CD14-positive monocyte (primary cell): ENCODE measurements around the gene MYL2. TPM values are rescaled to one million over a fixed set of nuclear protein-coding genes. Genes with fewer than 3 reads are reported as not detected.

Source experiments
- DNase-seq, 3 donors: peaks; one replicate each; pipeline ENCODE4 v3.0.0-alpha.2; 2011 to 2022
- H2AFZ ChIP-seq: 2 replicates; pipeline ENCODE4 v1.6.0; 2012; ENCODE audit warnings: mild to moderate bottlenecking, low read depth, low read length, inconsistent platforms; ENCODE audit not compliant: insufficient read depth, poor library complexity, severe bottlenecking
- H3K27ac ChIP-seq, 2 donors: 1 replicate in 1 of 2; 2 replicates in 1 of 2; pipeline ENCODE4 v1.5.1; 2012 to 2013; ENCODE audit warnings: low read length in 2 of 2, control low read depth in 1 of 2, inconsistent platforms in 1 of 2, low read depth in 1 of 2, mild to moderate bottlenecking in 1 of 2
- H3K27me3 ChIP-seq, 2 donors: one replicate each; pipeline versions ENCODE4 v1.6.0 to v1.6.1; 2011 to 2013; ENCODE audit warnings: low read length in 2 of 2; ENCODE audit not compliant: control insufficient read depth in 2 of 2, insufficient read depth in 2 of 2
- H3K36me3 ChIP-seq, 2 donors: replicated peaks in 1 of 2; 1 replicate in 1 of 2; 2 replicates in 1 of 2; pipeline versions ENCODE4 v1.5.1 to v1.6.1; 2012 to 2013; ENCODE audit warnings: low read length in 2 of 2, control low read depth in 1 of 2, inconsistent platforms in 1 of 2, mild to moderate bottlenecking in 1 of 2; ENCODE audit not compliant: insufficient read depth in 2 of 2, control insufficient read depth in 1 of 2
- H3K4me1 ChIP-seq, 2 donors: 1 replicate in 1 of 2; 2 replicates in 1 of 2; pipeline versions ENCODE4 v1.5.1 to v1.6.1; 2012 to 2013; ENCODE audit warnings: low read length in 2 of 2, control low read depth in 1 of 2, inconsistent platforms in 1 of 2, mild to moderate bottlenecking in 1 of 2, moderate library complexity in 1 of 2; ENCODE audit not compliant: insufficient read depth in 2 of 2, control insufficient read depth in 1 of 2
- H3K4me2 ChIP-seq: replicated peaks from 2 replicates; pipeline ENCODE3; 2012; ENCODE audit warnings: low read length, moderate library complexity, mild to moderate bottlenecking; ENCODE audit not compliant: poor library complexity, severe bottlenecking; ENCODE audit errors: extremely low read depth
- H3K4me3 ChIP-seq, 3 experiments: fragments of 200-600 bp in 1 of 3; sonication (generic) in 1 of 3; replicated peaks in 1 of 3; 1 replicate in 2 of 3; 2 replicates in 1 of 3; pipeline ENCODE4 v1.5.1; 2011 to 2013; ENCODE audit warnings: low read length in 3 of 3, mild to moderate bottlenecking in 3 of 3, control low read depth in 2 of 3, low read depth in 2 of 3, inconsistent platforms in 1 of 3, moderate library complexity in 1 of 3
- H3K79me2 ChIP-seq: 2 replicates; pipeline ENCODE4 v1.6.0; 2012; ENCODE audit warnings: mild to moderate bottlenecking, control low read depth, inconsistent platforms, low read length, moderate library complexity; ENCODE audit not compliant: insufficient read depth
- H3K9ac ChIP-seq: 2 replicates; pipeline ENCODE4 v1.6.0; 2017; ENCODE audit warnings: low read length, mild to moderate bottlenecking; ENCODE audit not compliant: insufficient read depth, poor library complexity, severe bottlenecking
- H3K9me3 ChIP-seq, 2 donors: replicated peaks in 1 of 2; 1 replicate in 1 of 2; 2 replicates in 1 of 2; pipeline versions ENCODE4 v1.5.1 to v1.6.1; 2012 to 2013; ENCODE audit warnings: low read length in 2 of 2, control low read depth in 1 of 2; ENCODE audit not compliant: control insufficient read depth in 1 of 2, insufficient read depth in 1 of 2
- H4K20me1 ChIP-seq: 2 replicates; pipeline ENCODE4 v1.6.0; 2012; ENCODE audit warnings: mild to moderate bottlenecking, low read length, control low read depth, moderate library complexity; ENCODE audit not compliant: insufficient read depth
- H3K27ac Mint-ChIP-seq, 7 donors: one replicate each; pipeline ENCODE4 v1.8.0; 2020; ENCODE audit warnings: mild to moderate bottlenecking in 7 of 7, mixed read lengths in 7 of 7, moderate library complexity in 6 of 7, inconsistent platforms in 2 of 7
- H3K27me3 Mint-ChIP-seq, 3 donors: one replicate each; pipeline ENCODE4 v1.8.0; 2021 to 2022; ENCODE audit warnings: low read depth in 3 of 3, mild to moderate bottlenecking in 3 of 3, mixed read lengths in 3 of 3, moderate library complexity in 3 of 3, inconsistent platforms in 1 of 3
- H3K36me3 Mint-ChIP-seq, 2 donors: one replicate each; pipeline ENCODE4 v1.8.0; 2020; ENCODE audit warnings: mixed read lengths in 2 of 2, inconsistent platforms in 1 of 2, mild to moderate bottlenecking in 1 of 2
- H3K4me1 Mint-ChIP-seq: one replicate; pipeline ENCODE4 v1.8.0; 2020; ENCODE audit warnings: mild to moderate bottlenecking, mixed read lengths
- H3K4me3 Mint-ChIP-seq, 2 donors: one replicate each; pipeline ENCODE4 v1.8.0; 2020; ENCODE audit warnings: mild to moderate bottlenecking in 2 of 2, mixed read lengths in 2 of 2, moderate library complexity in 1 of 2
- H3K9me3 Mint-ChIP-seq, 7 donors: one replicate each; pipeline ENCODE4 v1.8.0; 2020 to 2022; ENCODE audit warnings: mixed read lengths in 7 of 7, mild to moderate bottlenecking in 6 of 7, moderate library complexity in 6 of 7, inconsistent platforms in 2 of 7
- CTCF ChIP-seq: fragments of 200-600 bp; IDR thresholded peaks from one replicate; pipeline ENCODE4 v1.8.0; 2022; ENCODE audit warnings: antibody characterized with exemption, mild to moderate bottlenecking
- WGBS: methylation state at CpG from one replicate; pipeline ENCODE4 v1.1.5; 2013; ENCODE audit warnings: missing lambda C conversion rate; ENCODE audit not compliant: insufficient coverage; 5-methylcytosine and 5-hydroxymethylcytosine counted together
- intact Hi-C, 2 donors: fragments of 100-400 bp; cut with micrococcal nuclease; formaldehyde crosslinking; loops; one replicate each; pipeline versions ENCODE4 v1.15.0 to v1.15.1; 2023
- polyA plus RNA-seq, 3 donors: library from polyadenylated mRNA; depleted of rRNA in 1 of 3; unstranded in 2 of 3; stranded (reverse) in 1 of 3; fragments of 300-500 nt in 2 of 3; fragments of >200 nt in 1 of 3; fragmentation: Illumina TruSeq in 2 of 3; gene quantifications; 1 replicate in 2 of 3; 2 replicates in 1 of 3; pipeline ENCODE4 v1.2.3, GENCODE V29; 2012 to 2021

MYL2 gene
- polyA plus RNA-seq, 3 donors = not detected

- Histone ChIP-seq H3K79me2 (no peaks in the 10 kb centered on the region), H3K9me3 (no peaks in the 10 kb centered on the region), H2AFZ (no peak overlapping the region), H3K27ac (no peak overlapping the region), H3K27me3 (no peaks in the 10 kb centered on the region), H4K20me1 (no peaks in the 10 kb centered on the region), H3K9ac (no peak overlapping the region), H3K4me2 (no peak overlapping the region), H3K4me3 (no peak overlapping the region), H3K4me1 (no peaks in the 10 kb centered on the region), H3K36me3 (no peaks in the 10 kb centered on the region)
- TF ChIP-seq CTCF = no peak
- Mint-ChIP-seq H3K27ac (peak overlapping the region in 1 of 7 donors; percentile 26), H3K9me3 (peaks cover 0 to 2% (median 0%) of the 10 kb centered on the region in 7 donors), H3K4me1 (no peaks in the 10 kb centered on the region), H3K27me3 (peaks cover 1 to 3% (median 1%) of the 10 kb centered on the region in 3 donors), H3K4me3 (no peak overlapping the region), H3K36me3 (no peaks in the 10 kb centered on the region)
- intact Hi-C loops = no loop called here
- no peak for DNase-seq
- 80% methylated on average over 4 of the region's 6 CpGs for WGBS
Observed at GRCh38 chr12:110927546-110927945, 7.2 kb upstream of the MYL2 start.

GRCh38 chr12:110923692-110924334 lies 3.4 kb upstream of the MYL2 start:
- Mint-ChIP-seq H3K9me3 (peaks cover 0 to 2% (median 0%) of the 10 kb centered on the region in 7 donors), H3K4me1 (no peaks in the 10 kb centered on the region), H3K4me3 (no peak overlapping the region), H3K27me3 (peaks cover 3 to 8% (median 4%) of the 10 kb centered on the region in 3 donors), H3K27ac (no peak overlapping the region), H3K36me3 (no peaks in the 10 kb centered on the region)
- no peak for DNase-seq
- H3K79me2 ChIP-seq = no peaks in the 10 kb centered on the region
- no peaks in the 10 kb centered on the region for H3K9me3 ChIP-seq
- no peaks in the 10 kb centered on the region for H3K36me3 ChIP-seq
- no peaks in the 10 kb centered on the region for H3K27me3 ChIP-seq
- no peak overlapping the region for H3K27ac ChIP-seq
- no peak overlapping the region for H3K9ac ChIP-seq
- intact Hi-C loops = no loop called here
- H3K4me3 ChIP-seq = no peak overlapping the region
- H3K4me2 ChIP-seq = no peak overlapping the region
- no peak overlapping the region for H2AFZ ChIP-seq
- WGBS = 97% methylated on average over 8 of the region's 9 CpGs
- TF ChIP-seq CTCF = no peak
- H3K4me1 ChIP-seq = no peaks in the 10 kb centered on the region
- no peaks in the 10 kb centered on the region for H4K20me1 ChIP-seq
